CD4-positive, alpha-beta T cell treated with Interleukin-15 for 4 hours (primary cell): ENCODE measurements around the gene PIGR.
"Not testable (repeated sequence)": the region's sequence is repeated elsewhere in the genome, so short reads cannot be mapped to it uniquely, and the experiment has no call there.

Experiments
- DNase-seq: peaks from one replicate; pipeline ENCODE4 v3.0.0-alpha.2; 2020; ENCODE audit warnings: low spot score

The PIGR gene

GRCh38 chr1:206932177-206932576 lies 14.1 kb downstream of the PIGR start:
- DNase-seq = no peak

GRCh38 chr1:206931709-206932108 lies 14.6 kb downstream of the PIGR start:
- no peak for DNase-seq

DNA sequence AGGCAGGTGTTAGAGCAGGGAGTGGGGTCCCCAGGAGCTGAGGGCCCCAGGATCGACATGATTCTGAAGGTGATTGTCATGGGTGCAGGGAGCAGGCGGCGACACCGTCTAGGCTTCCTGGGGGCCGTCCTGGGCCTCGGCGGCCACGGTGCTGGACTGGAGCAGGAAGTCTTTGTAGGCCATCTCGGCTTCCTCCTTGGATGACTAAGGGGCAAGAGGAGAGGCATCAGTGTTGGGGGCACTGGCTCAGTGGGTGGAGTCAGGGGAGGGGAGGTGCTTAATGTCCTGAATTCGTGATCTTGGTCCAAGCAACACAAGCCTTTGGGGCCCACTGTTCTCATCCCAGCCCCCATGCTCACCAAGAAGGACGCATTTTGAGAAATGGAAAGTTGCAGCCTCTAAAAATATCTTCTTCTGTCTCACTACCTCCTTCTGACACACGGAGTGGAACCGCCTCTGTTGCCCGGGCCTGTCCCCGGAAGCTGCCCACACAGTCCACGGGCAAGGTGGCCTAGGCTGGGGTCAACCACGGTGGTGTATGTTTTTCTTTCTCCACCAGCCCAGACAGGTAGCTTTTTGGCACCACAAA lies 16.0 kb downstream of the PIGR start:
- DNase-seq = peak; percentile 32

GRCh38 chr1:206929524-206929923 lies 16.7 kb downstream of the PIGR start:
- DNase-seq = no peak

- DNase-seq = no peak
Measured at GRCh38 chr1:206926286-206926685, 20.0 kb downstream of the PIGR start.

- DNase-seq = peak; percentile 76
Measured at GRCh38 chr1:206925106-206925736, 21.0 kb downstream of the PIGR start.

DNA sequence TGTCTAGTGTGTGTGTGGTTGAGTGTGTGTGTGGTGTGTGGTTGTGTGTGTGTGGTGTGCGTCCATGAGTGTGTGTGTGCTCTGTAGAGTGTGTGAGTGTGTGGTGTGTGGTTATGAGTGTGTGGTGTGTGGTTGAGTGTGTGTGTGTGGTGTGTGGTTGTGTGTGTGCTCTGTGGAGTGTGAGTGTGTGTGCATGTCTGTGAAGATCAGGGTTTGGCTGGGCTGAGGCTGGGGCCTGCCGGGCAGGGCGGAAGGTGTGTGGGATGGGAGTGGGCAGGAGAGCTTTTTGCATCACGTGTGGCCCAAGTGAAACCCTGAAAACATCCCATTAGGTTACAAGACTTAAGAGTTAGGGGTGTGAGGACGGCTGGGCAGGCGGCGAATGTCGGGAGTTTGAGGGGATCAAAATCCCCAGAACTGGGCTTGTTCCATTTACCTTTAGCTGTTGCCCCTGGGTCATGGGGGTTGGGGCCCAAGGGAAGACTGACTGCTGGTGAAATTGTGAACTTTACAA lies 21.6 kb downstream of the PIGR start:
- no peak for DNase-seq

- DNase-seq = not testable (repeated sequence)
Measured at GRCh38 chr1:206923961-206924557, 22.2 kb downstream of the PIGR start.

DNA sequence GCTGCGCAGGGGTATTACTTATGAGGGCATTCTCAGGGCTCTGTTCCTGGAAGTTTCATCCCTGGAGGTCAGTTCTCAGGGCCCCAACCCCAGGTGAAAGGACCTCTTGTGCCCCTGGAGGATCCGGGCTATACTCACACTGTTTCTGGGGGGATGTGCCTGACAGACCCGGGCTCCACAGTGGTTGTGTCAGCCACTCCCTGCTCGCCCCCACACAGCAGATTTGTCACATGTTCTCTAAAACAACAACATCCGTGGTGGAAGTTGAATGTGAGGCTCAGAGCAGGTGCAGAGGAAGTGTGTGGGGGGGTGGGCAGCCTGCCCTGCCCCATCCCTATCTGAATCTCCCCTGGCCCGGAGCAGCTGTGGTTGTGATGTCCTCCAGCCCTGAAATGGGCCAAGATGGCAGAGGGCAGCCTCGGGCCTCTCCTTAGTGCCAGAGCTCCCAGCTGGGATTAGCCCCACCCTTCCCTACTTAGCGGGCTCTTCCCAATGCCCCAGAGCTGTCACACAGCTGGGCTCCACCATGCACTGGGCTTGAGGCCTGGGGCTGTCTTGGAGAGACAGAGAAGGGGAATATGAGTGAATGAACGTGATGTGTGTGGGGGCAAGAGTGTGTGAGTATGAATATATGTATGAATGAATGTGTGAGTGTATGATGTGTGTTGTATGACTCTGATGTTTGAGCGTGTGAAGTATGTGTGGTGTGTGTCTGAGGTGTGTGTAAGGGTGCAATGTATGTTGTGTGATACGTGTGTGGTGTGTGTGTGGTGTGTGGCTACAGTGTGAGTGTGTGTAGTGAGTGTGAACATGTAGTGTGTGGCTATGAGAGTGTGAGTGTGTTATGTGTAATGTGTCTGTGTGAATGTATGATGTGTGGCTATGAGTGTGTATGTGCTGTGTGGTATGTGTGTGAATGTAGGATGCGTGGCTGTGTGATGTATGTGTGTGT lies 23.0 kb downstream of the PIGR start:
- DNase-seq = peak; percentile 68

- no peak for DNase-seq
Measured at GRCh38 chr1:206922524-206922923, 23.7 kb downstream of the PIGR start.

DNA sequence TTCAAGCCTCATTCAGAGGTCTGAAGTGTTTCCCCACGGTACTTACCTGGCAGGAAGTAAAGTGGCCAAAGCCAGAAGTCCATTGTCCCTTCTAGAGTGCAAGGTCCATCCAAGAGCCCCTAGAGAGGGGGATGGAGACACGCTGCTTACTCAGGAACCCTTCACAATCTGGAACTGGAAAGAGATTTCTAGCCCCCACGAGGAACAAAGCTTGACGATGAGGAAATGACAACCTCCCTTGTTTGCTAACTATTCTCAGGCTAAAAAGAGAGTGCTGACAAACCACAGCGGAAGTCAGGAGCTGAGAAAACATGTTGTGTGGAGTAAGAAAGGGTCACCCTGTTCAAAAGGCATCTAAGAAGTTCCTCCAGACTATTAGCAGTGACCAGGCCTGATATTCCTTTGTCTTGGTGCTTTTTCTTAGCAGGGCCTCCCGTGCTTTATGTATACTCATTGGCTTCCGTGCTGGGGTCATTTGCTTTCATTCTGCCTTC lies 24.4 kb downstream of the PIGR start, which contains the start of gene FCMR:
FCMR (minus strand) TSS at position 170 of the 494 bp plus-strand sequence; CDS start at position 83, 87 bp downstream.
- DNase-seq = peak; percentile 60

- DNase-seq = no peak
Measured at GRCh38 chr1:206918076-206918475, 28.2 kb downstream of the PIGR start.

DNA sequence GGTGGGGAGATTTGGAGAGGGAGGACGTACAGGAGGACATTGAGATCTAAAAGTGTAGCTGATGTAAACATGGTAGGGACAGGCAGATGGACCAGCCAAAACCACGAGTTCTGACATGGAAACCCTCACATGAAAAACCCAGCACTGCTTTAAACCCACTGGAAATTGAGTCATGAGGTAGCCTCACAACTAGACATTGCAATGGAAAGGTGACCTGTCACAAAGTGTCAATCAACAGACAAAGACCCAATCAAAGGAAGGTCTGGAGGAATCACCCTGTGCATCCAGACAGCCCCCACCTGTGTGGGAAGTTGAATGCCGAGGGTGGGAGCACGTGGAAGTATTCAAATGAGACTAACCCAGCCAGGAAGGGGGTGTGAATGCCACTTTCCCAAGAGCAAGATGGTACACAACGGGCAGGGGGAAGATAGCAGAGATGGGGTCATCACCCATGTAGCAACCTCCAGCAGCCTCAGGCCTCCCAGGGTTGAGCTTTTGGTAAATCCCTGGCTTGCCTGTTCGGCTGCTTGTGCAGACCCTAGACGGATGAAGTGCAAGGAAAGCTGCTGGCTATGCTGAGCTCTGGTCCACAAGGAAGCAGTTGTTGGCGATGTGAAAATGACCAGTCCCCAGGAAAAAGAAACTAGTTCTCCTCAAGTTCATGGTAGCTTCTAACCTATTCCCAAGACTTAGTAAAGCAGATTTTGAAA lies 30.1 kb downstream of the PIGR start:
- DNase-seq = no peak

GRCh38 chr1:206915030-206915735 lies 31.1 kb downstream of the PIGR start:
- DNase-seq = no peak

DNA sequence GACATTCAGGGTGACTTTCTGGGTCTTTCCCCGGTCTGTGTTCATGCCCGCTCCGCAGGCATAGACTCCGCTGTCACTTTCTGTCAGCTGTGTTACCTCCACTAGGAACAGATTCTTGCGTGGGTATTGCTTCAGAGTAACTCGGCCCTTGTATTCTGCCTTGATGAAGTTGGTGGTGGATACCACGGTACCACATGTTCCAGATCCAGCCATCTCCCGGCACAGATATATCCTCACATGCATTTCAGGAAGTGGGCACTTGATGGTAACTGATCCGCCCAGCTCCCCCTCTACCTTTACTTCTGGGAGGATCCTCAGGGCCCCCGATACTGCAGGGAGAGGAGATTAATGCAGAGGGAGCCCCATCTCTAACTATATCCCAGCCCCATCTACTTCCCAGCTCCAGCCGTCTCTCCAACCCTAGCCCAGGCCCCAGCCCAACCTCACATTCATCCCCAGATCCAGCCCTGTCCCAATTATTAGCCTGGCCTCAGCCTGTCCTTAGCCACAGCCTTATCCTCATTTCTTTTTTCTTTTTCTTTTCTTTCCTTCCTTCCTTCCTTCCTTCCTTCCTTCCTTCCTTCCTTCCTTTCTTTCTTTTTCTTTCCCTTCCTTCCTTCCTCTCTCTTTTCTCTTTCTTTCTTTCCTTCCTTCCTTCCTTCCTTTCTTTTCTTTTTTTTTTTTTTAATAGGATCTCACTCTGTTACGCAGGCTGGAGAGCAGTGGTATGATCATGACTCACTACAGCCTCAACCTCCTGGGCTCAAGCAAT lies 32.3 kb downstream of the PIGR start:
- DNase-seq = no peak

GRCh38 chr1:206912445-206913095 lies 33.7 kb downstream of the PIGR start:
- peak; percentile 75 for DNase-seq

DNA sequence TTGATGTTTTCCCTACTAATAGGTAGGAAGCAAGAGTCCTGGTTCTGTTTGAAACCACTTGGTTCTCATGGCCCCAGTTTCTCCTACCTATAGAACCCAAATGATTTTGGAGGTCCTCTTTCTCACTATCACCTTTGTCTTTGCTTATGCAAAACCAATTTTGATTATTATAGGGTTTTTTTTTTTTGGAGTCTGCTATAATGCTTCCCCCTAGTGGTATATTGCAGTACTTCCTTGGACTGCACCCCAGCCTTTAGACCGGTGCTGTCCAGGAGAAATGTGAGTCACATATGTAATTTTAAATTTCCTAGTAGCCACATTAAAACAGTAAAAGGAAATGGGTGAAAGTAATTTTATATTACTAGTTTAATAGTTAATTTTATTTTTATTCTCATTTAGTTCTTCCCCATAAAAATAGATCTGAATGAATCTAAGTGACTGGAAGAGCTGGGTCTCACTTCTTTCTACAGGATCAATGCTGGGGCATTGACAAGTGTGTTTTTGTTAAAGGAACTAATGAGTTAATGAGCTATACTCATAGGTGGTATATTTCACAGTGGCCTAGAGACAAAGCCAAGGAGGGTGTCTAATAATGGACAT lies 35.1 kb downstream of the PIGR start:
- DNase-seq = peak; percentile 74

DNA sequence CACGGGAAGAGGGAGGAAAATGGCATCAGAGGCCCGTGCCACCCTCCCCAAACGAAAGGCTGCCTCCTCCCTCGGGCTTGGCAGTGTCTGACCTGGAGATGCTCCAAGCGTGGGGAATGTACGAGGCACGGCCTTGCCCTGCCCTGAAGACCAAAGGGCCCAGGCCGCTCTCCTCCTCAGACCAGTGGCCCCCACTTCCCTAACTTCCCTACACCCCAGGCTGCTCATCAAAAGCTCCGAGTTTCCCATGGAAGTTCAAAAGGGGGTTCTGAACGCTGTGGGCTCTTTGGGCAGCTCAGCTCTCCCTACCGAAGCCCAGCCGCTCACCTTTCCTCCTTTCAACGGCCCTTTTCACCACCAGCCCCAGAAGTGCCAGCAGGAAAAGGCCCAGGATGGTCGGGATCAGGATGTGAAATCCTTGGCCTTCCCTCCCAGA lies 36.4 kb downstream of the PIGR start:
- no peak for DNase-seq
